GM10266 (cell line): ENCODE results near the gene IRF8.

ENCODE experiments used
- DNase-seq: peaks from one replicate; pipeline ENCODE4 v3.0.0; 2012; ENCODE audit errors: extremely low spot score
- TF ChIP-seq, protein P1 (sequence below): IDR thresholded peaks from 2 replicates; pipeline ENCODE4 v1.5.1; 2012; ENCODE audit warnings: mild to moderate bottlenecking, low read depth; ENCODE audit not compliant: control insufficient read depth, insufficient read depth; ENCODE audit errors: missing control alignments

The IRF8 gene

DNA sequence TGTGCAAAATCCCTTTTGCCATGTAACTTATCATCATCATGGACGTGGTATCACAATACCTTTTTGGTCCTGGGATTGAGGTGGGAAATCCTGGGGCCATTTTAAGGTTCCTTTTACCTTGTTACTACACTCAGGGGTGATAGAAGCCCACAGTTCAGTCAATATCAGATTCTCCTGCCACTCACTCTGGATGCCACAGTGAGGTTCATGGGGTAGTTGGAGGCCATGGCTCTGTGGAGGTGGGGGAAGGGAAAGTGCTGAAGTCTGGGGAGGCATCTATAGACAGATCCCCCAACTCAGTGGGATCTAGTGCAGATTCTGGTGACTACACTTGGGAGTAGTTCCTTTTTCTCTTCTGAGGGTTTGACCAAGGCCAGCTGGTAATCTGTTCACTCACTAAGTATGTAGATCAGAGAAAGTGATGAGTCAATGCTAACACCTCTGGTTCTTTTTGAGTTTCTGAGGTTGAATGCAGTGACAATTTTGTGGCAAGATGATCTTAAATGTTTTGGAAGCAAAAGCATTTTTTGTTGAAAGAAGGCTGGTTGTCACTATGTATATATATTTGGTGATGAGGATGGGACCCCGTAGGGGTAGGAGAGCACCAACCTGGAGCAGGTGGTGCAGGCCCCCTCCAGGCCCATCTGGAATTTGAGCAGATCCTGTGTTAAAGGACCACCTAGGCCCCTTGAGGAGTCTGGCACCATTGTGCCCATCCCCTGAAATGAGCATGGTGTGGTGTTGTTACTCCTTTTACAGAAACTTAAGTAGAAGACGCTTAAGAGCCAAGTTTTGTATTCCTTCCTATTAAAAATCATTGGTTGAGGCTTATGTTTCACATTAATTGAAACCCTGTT, 18.8 kb upstream of the IRF8 start:
- TF ChIP-seq, protein P1, sequence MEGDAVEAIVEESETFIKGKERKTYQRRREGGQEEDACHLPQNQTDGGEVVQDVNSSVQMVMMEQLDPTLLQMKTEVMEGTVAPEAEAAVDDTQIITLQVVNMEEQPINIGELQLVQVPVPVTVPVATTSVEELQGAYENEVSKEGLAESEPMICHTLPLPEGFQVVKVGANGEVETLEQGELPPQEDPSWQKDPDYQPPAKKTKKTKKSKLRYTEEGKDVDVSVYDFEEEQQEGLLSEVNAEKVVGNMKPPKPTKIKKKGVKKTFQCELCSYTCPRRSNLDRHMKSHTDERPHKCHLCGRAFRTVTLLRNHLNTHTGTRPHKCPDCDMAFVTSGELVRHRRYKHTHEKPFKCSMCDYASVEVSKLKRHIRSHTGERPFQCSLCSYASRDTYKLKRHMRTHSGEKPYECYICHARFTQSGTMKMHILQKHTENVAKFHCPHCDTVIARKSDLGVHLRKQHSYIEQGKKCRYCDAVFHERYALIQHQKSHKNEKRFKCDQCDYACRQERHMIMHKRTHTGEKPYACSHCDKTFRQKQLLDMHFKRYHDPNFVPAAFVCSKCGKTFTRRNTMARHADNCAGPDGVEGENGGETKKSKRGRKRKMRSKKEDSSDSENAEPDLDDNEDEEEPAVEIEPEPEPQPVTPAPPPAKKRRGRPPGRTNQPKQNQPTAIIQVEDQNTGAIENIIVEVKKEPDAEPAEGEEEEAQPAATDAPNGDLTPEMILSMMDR: no peak

DNA sequence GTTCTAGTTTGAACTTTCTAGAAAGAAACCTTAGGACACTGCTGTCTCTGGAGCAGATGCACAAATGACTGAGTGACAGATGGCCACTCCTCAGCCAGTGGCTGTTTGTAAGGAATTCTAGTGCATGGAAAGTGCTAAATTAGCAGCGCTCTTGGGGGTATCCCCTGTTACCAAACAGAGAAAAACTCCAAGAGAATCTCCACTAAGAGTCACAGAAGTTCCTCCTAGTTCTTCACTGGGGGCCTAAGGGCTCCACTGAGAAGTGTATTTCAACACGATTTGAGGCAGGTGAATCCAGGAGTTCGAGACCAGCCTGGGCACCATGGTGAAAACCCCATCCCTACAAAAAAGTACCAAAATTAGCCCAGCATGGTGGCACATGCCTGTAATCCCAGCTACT, 18.1 kb upstream of the IRF8 start:
- no peak for DNase-seq
- TF ChIP-seq, protein P1: no peak

More for the DNA sequence above, 18.8 kb upstream of the IRF8 start:
- peak; percentile 53 for DNase-seq

DNA sequence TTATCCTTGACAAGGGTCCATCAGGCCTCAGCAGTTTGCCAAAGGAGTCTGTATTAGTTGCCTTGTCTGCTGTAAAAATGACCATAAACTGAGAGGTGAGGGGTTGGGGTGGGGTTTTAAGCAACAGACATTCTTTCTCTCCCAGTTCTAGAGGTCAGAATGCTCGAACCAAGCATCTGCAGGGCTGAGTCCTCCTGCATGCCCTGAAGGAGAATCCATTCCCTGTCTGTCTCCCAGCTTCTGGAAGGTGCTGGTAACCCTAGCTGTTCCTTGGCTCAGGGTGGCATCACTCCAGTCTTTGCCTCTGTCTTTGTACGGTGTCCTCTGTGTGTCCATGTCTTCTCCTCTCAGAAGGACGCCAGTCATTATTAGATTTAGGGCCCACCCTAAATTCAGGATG, 17.5 kb upstream of the IRF8 start:
- DNase-seq: no peak
- TF ChIP-seq, protein P1: no peak

DNA sequence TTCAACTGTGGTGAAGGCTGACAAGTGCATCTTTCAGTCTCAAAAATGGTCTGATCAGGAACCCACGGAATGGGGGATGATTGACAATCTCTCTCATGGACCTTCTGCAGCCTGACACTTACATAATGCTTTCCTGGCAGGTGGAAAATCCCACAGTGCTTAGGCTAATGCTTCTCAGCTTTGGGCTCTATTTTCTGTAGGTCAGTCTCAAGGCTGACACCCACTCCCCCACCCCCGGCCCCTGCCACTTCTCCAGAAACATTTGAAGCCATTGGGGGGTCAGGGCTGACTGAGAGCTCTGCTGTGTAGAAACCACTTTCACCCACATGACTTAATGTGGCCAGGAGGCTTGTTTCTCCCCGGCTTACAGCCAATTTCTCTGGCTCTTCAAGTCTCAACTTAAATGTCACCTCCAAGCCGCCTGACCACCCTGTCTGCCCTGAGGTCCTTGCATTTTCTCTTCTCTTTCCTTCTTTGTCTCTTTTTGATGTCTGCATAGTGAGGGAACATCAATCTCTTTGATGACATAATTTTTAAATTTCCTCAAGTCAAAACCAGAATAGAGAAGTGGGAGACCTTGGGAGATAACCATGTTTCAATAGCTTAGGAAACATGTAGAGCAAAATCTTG, 16.7 kb upstream of the IRF8 start:
- TF ChIP-seq, protein P1: no peak
- DNase-seq: peak; percentile 53

DNA sequence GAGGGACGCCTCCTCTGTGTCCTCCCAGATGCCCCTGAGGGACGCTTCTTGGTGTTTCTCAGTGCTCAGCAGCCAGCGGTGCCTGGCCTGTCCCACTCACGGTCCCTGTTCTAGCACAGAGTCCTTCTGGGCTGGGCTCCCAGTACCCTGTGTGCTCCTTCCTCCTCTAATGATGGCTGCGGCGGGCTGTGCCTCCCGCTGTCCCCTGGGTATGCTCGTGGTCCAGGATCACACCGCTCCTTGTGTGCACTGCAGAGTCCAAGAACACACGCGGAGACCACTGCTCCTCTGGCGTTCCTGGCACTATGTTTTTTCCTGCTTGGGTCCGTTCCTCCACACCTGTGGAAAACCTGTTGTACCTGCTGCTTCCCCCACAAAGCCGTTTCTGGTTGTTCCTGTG, 15.1 kb upstream of the IRF8 start:
- DNase-seq: no peak
- TF ChIP-seq, protein P1: no peak

DNA sequence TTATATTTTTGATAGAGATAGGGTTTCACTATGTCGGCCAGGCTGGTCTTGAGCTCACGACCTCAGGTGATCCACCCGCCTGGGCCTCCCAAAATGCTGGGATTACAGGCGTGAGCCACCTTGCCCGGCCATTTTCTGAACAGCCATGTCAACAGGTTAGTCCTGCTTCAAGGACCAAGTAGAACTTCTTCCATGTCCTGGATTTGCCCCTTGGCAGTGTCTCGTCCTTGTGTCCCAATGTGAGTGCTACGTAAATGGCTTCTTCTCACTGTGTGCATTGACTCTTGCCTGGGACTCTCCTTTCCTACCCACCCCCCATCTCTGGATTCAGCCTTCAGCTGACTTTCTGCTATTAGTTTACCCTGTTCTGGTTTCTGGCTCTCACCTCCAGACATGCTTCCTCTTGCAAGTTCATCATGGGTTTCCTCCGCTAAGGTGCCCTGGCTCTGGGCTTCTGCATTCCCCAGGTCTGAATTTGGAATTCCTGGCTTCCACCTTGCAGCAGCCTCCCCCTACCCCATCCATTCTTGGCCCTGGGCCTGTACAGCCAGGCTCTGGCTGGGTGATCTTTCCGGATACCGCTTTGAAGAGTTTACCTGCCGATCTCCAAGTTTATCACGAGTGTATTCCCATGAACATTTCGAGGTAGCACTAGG, 14.0 kb upstream of the IRF8 start:
- TF ChIP-seq, protein P1: no peak
- DNase-seq: no peak

DNA sequence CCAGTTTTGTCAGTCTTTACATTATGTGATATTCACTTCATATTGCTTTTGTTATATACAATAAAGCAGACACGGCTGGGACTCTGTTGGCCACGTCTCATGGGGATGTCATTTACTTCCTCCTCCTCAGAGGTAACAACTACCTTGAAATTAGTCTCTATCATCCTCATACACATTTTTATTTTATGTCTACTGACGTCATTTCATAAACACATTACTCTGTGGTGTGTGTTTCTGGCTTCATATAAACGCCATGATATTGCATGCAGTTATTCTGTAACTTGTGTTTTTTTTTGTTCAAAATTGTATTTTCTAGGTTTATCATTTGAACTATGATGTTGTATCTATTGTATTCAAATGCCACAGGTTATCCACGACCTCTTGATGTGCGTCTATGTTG, 13.4 kb upstream of the IRF8 start:
- TF ChIP-seq, protein P1: no peak
- DNase-seq: no peak
